RWPE1 (cell line): ENCODE measurements around the gene GBX2.

Experiments used
- CTCF ChIA-PET: fragments of 350-600 bp; sonication (Branson Sonifier 250); formaldehyde crosslinking; extraction: SDS; loops from one replicate; lab custom pipeline; 2021; lab: Yijun Ruan, JAX
- POLR2A ChIA-PET: fragments of 400-600 bp; formaldehyde crosslinking; extraction: SDS; loops from one replicate; lab custom pipeline; 2020; ENCODE audit warnings: antibody characterized with exemption; ENCODE audit not compliant: low non-redundant PET; lab: Yijun Ruan, JAX
- DNase-seq: peaks from one replicate; pipeline ENCODE4 v3.0.0; 2012; ENCODE audit warnings: low spot score
- H3K27ac ChIP-seq: fragments of 450-650 bp; 2 replicates; pipeline ENCODE4 v1.5.1; 2017
- TF ChIP-seq, protein P1 (sequence below): fragments of 450-650 bp; conservative IDR thresholded peaks from 2 replicates; pipeline ENCODE4 v1.5.1; 2017; ENCODE audit warnings: low read depth, mild to moderate bottlenecking

GBX2 gene

DNA sequence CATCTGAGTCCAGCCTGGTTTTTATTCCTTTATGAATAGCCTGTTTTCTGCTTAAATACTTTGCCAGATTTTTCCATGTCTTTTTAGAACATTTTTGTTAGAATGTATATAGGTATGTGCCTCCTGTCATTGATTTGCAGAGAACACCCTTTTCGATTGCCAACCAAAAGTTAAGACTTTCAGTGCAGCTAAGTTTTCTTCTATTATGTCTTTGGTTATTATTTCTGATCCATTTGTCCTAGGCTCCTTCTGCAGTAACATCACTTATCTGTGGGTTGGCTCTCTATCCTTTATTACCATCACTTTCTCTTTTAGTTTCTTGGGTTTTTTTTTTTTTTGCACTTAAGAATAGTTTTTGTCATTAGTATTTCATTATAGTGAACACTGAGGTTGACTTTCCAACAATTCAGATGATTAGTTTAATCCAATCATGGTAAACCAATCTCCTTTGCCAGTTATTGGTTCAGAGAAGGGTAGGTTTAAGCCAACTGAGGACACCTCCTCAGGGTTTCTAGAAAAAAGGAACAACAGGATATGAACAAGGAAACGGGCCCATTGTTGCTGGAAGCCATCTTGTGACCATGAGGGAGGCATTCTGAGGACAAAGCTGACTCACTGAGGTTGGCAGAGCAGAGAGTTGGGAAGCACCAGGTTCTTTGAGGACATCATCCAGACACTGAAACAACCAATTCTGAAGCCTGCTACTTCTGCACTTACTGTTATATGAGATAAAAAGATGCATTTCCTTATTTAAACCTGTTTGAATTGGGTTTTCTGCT lies 37.9 kb upstream of the GBX2 start:
- no peak overlapping the region for H3K27ac ChIP-seq
- TF ChIP-seq, protein P1, sequence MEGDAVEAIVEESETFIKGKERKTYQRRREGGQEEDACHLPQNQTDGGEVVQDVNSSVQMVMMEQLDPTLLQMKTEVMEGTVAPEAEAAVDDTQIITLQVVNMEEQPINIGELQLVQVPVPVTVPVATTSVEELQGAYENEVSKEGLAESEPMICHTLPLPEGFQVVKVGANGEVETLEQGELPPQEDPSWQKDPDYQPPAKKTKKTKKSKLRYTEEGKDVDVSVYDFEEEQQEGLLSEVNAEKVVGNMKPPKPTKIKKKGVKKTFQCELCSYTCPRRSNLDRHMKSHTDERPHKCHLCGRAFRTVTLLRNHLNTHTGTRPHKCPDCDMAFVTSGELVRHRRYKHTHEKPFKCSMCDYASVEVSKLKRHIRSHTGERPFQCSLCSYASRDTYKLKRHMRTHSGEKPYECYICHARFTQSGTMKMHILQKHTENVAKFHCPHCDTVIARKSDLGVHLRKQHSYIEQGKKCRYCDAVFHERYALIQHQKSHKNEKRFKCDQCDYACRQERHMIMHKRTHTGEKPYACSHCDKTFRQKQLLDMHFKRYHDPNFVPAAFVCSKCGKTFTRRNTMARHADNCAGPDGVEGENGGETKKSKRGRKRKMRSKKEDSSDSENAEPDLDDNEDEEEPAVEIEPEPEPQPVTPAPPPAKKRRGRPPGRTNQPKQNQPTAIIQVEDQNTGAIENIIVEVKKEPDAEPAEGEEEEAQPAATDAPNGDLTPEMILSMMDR: no peak
- CTCF ChIA-PET: no interaction called here
- POLR2A ChIA-PET: no interaction called here
- DNase-seq: no peak

DNA sequence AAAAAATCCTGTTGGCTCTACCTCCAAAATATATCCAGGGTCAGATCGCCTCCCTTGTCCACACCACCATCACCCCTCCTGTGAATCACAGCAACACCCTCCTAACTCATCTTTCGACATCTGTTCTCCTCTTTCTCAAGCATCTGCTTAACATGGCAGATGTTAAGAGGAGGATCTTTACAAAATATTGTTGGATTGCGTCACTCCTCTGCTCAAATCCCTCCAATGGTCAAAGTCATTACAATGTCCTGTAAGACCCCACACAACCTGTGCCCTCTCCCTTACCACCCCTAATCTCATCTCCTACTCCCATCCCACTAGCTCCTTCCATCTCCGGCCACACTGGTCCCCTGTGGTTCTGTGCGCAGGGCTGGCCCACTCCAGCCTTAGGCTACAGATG lies 36.8 kb upstream of the GBX2 start:
- CTCF ChIA-PET: no interaction called here
- POLR2A ChIA-PET: no interaction called here
- no peak for DNase-seq
- TF ChIP-seq, protein P1: no peak
- no peak overlapping the region for H3K27ac ChIP-seq

DNA sequence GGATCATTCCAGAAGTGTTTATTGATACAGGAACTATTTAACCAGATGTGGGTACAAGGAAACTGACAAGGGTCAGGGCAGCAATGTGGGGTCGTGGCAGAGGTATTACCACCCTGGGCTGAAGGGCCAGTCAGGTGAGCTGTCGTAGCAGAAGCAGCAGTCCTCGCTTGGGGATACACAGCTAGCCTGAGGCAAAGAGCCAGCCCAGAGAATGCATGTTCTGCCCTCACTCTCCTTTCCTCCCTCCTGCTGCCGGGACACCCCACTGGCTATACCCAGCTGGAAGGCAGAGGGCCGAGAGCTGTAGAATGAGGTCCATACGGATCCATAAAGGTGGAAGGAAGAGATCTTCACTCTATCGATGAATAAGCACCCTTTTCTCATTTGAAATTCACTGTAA lies 32.2 kb upstream of the GBX2 start:
- CTCF ChIA-PET: interaction anchor here (0.6 kb wide), 1 partner anchor 382 kb away, joined by 3 read pairs; no protein-coding TSS in a partner anchor
- TF ChIP-seq, protein P1: no peak
- H3K27ac ChIP-seq: no peak overlapping the region
- no peak for DNase-seq
- POLR2A ChIA-PET: no interaction called here

DNA sequence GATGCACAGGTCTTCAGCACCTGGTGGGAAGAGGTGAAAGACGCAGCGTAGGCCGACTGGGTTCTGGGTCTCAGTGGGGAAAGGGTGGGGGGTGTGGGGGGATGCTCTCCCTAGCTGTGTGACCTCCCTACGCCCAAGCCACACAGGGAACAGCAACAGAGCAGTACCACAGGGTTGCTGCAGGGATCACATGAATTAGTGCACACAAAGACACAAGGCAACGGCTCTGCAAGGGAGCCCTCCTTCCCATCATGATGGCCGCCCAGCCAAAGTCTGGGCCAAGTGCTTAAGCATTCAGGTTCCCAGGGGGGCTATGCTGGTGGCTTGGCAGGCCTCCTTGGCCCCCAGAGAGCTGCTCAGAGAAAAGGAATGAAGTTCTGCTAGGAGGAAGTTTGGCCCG lies 28.2 kb upstream of the GBX2 start:
- no peak overlapping the region for H3K27ac ChIP-seq
- POLR2A ChIA-PET: no interaction called here
- TF ChIP-seq, protein P1: no peak
- no peak for DNase-seq
- CTCF ChIA-PET: interaction anchor here (1.3 kb wide), 1 partner anchor 15 kb away, joined by 3 read pairs; no protein-coding TSS in a partner anchor

DNA sequence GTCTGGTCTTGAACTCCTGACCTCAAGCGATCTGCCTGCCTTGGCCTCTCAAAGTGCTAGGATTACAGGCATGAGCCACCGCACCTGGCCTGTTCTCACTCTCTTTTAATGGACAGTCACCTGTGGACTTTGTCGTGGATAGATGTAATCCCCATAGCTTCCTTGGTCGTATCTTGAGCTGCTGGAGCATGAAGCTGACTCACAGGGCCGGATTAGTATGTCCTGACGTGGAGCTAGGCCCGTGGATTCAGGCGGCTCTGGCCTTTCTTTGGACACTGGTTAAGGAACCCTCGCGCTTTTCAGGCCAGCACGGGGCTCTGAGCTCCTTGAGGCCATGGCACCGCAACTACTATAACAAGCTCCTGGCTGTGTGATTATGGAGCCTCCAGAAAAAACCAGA lies 27.5 kb upstream of the GBX2 start:
- CTCF ChIA-PET: interaction anchor here (1.3 kb wide), 1 partner anchor 14 kb away, joined by 3 read pairs; no protein-coding TSS in a partner anchor

DNA sequence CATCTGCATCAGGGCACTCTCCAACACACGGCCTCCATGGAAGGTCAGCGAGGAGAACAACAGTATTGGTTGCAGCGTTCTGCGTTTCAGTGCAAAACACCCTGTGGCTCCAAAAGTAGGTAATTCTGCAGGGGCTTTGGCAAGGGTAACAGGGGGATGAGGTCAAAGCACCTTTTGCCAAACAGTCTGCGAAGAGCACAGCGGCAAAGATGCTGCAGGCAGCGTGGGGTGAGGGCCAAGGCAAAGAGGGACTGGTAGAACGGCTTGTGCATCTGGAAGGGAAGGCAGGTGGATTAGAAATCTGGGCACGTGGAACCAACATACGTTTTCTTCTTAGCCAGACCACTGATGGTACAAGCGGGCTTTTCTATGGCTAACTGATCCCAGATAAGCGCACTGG lies 26.6 kb upstream of the GBX2 start:
- TF ChIP-seq, protein P1: no peak
- no peak overlapping the region for H3K27ac ChIP-seq
- CTCF ChIA-PET: no interaction called here
- DNase-seq: no peak
- POLR2A ChIA-PET: no interaction called here

More for the DNA sequence above, 27.5 kb upstream of the GBX2 start:
- POLR2A ChIA-PET: no interaction called here
- no peak for DNase-seq
- TF ChIP-seq, protein P1: no peak
- H3K27ac ChIP-seq: no peak overlapping the region
